ENCODE results near the gene KRTAP4-1.
"Not testable (repeated sequence)": the region's sequence is repeated elsewhere in the genome, so short reads cannot be mapped to it uniquely, and the experiment has no call there.

- TF ChIP-seq CTCF, POLR2A (IDR thresholded peaks at IDR 0.05): not testable (repeated sequence)
Observed at GRCh38 chr17:41232399-41233105, 47.8 kb upstream of the KRTAP4-1 start, which contains the start of gene KRTAP9-3.

Measured in heart left ventricle (tissue), 13 donors.